Measurements from ENCODE around the gene MRPL52.
A peak's percentile ranks its signal among the peaks of the same experiment; 100 is the strongest.

DNA sequence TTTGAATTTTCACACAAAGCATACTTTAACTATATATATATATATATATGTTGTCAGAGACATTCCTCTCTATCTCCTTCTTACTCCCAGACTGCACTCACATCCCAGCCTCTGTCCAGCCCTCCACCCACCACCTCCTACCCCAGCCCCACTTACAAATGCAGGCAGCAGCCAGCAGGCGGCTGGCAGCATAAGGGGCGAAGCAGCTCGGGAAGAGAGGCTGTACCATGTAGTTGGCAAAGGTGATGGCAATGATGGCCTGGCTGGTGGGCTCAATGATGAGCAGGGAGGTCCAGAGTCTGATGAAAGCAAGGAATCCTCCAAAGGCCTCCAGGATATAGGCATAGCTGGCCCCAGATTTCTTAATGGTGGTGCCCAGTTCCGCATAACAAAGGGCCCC, 16.9 kb upstream of the MRPL52 start:
- TF ChIP-seq, protein P1, sequence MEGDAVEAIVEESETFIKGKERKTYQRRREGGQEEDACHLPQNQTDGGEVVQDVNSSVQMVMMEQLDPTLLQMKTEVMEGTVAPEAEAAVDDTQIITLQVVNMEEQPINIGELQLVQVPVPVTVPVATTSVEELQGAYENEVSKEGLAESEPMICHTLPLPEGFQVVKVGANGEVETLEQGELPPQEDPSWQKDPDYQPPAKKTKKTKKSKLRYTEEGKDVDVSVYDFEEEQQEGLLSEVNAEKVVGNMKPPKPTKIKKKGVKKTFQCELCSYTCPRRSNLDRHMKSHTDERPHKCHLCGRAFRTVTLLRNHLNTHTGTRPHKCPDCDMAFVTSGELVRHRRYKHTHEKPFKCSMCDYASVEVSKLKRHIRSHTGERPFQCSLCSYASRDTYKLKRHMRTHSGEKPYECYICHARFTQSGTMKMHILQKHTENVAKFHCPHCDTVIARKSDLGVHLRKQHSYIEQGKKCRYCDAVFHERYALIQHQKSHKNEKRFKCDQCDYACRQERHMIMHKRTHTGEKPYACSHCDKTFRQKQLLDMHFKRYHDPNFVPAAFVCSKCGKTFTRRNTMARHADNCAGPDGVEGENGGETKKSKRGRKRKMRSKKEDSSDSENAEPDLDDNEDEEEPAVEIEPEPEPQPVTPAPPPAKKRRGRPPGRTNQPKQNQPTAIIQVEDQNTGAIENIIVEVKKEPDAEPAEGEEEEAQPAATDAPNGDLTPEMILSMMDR (IDR thresholded peaks at IDR 0.05), result peak; percentile 33
- TF ChIP-seq EZH2phosphoT487 (IDR thresholded peaks at IDR 0.05) (no peak), EZH2 (IDR thresholded peaks at IDR 0.05) (no peak)
